Activated naive CD4-positive, alpha-beta T cell treated with anti-CD3 and anti-CD28 coated beads for 36 hours (primary cell): ENCODE measurements around the gene H6PD. TPM values are rescaled to one million over a fixed set of nuclear protein-coding genes. Genes with fewer than 3 reads are reported as not detected.

ENCODE experiments used
- CTCF ChIA-PET: fragments of 350-600 bp; sonication (Branson Sonifier 250); formaldehyde crosslinking; loops from one replicate; lab custom pipeline; 2021; ENCODE audit warnings: antibody characterized with exemption; lab: Charles Lee
- DNase-seq: peaks from one replicate; pipeline ENCODE4 v3.0.0-alpha.2; 2020
- H3K27ac Mint-ChIP-seq: one replicate; pipeline ENCODE4 v1.8.0; 2021; ENCODE audit warnings: mild to moderate bottlenecking, mixed read lengths
- H3K27me3 Mint-ChIP-seq: one replicate; pipeline ENCODE4 v1.8.0; 2021; ENCODE audit warnings: low read depth, mixed read lengths
- H3K36me3 Mint-ChIP-seq: one replicate; pipeline ENCODE4 v1.8.0; 2021; ENCODE audit warnings: low read depth, mixed read lengths
- H3K4me1 Mint-ChIP-seq: one replicate; pipeline ENCODE4 v1.8.0; 2021; ENCODE audit warnings: low read depth, mixed read lengths
- H3K4me3 Mint-ChIP-seq: one replicate; pipeline ENCODE4 v1.8.0; 2021; ENCODE audit warnings: mild to moderate bottlenecking, moderate library complexity, mixed read lengths
- H3K9me3 Mint-ChIP-seq: one replicate; pipeline ENCODE4 v1.8.0; 2021; ENCODE audit warnings: mixed read lengths
- intact Hi-C: fragments of 100-400 bp; cut with micrococcal nuclease; formaldehyde crosslinking; loops from one replicate; pipeline ENCODE4 v1.15.1; 2023
- total RNA-seq, 2 experiments: library from RNA; stranded (reverse); gene quantifications; one replicate each; pipeline ENCODE4 v1.2.3, GENCODE V29; 2021

Gene H6PD
- total RNA-seq, 2 experiments from 2014 or later: 7.8 to 8.3 TPM

DNA sequence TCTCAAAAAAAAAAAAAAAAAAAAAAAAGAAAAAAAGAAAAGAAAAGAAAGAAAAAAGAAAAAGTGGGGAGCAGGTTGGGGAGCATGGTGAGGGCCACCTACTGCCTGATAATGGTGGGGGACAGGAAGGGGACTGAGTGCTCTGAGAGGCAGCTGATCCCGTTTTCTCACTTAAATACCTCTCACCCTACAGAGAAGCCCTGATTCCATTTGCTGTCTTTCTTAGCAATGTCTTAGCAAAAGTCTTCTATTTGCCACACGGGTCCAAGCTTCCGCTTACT is 692 bp upstream of the H6PD start:
- CTCF ChIA-PET: interaction anchor here (1.4 kb wide), 2 partner anchors 11 to 222 kb away, joined by 5 to 6 read pairs; no protein-coding TSS in a partner anchor
- intact Hi-C loops: loop anchor here (5.0 kb wide), 1 partner anchor 52 kb away; no protein-coding TSS in a partner anchor
- Mint-ChIP-seq H3K27me3 (no peaks in the 10 kb centered on the region), H3K27ac (peak overlapping the region; percentile 75), H3K9me3 (no peaks in the 10 kb centered on the region), H3K4me1 (peaks cover 29% of the 10 kb centered on the region), H3K4me3 (peak overlapping the region; percentile 85), H3K36me3 (no peaks in the 10 kb centered on the region)
- no peak for DNase-seq

- intact Hi-C loops: no loop called here
- no peak for DNase-seq
- no peaks in the 10 kb centered on the region for H3K9me3 Mint-ChIP-seq
- CTCF ChIA-PET: interaction anchor here (1.4 kb wide), 2 partner anchors 10 to 220 kb away, joined by 5 to 6 read pairs; no protein-coding TSS in a partner anchor
- H3K27me3 Mint-ChIP-seq: no peaks in the 10 kb centered on the region
- peak overlapping the region; percentile 79 for H3K27ac Mint-ChIP-seq
- peak overlapping the region; percentile 83 for H3K4me3 Mint-ChIP-seq
- H3K4me1 Mint-ChIP-seq: peaks cover 41% of the 10 kb centered on the region
- no peaks in the 10 kb centered on the region for H3K36me3 Mint-ChIP-seq
Observed at GRCh38 chr1:9235096-9235459, 504 bp downstream of the H6PD start.

GRCh38 chr1:9235560-9235959 is 986 bp downstream of the H6PD start:
- Mint-ChIP-seq H3K36me3 (no peaks in the 10 kb centered on the region), H3K27ac (peak overlapping the region; percentile 79), H3K4me3 (peak overlapping the region; percentile 83), H3K4me1 (peaks cover 46% of the 10 kb centered on the region), H3K27me3 (no peaks in the 10 kb centered on the region), H3K9me3 (no peaks in the 10 kb centered on the region)
- CTCF ChIA-PET: no interaction called here
- intact Hi-C loops: no loop called here
- DNase-seq: no peak

DNA sequence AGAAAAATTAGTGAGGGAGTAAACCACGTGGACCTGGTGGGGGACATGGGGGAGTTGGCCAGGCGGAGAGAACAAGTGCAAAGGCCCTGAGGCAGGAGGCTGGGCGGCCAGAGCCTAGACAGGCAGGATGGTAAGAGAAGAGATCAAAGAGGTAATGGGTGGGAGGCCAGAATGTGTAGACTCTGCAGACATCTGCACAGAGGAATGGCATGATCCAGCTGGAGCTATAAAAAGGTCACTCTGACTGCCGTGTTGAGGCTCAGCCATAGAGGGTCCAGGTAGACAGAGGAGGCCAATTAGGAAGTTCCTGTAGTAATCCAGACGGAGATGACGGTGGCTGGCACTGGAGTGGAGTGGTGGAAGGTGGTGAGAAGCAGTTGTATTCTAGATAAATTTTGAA is 3.6 kb downstream of the H6PD start:
- no peaks in the 10 kb centered on the region for H3K27me3 Mint-ChIP-seq
- H3K4me1 Mint-ChIP-seq: peaks cover 42% of the 10 kb centered on the region
- CTCF ChIA-PET: interaction anchor here (1.3 kb wide), 1 partner anchor 12 kb away, joined by 3 read pairs; no protein-coding TSS in a partner anchor
- no peak for DNase-seq
- intact Hi-C loops: no loop called here
- no peak overlapping the region for H3K27ac Mint-ChIP-seq
- H3K36me3 Mint-ChIP-seq: no peaks in the 10 kb centered on the region
- H3K9me3 Mint-ChIP-seq: no peaks in the 10 kb centered on the region
- no peak overlapping the region for H3K4me3 Mint-ChIP-seq

DNA sequence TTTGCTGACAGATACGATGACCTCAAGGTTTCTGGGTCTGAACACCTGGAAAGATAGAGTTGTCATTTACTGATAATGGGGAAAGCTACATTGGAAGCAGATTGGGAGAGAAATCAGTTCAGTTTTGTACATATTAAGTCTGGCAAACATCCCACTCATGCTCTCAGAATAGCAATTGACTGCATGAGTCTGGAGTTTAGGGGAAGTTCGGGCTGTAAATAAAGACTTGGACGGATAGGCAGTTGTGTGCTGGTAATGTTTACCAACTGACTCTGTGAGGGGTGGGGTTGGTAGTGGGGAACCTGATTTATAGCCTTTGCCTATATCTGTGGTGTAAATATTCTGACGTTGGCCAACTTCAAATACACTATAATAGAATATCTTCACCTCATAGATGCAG is 4.0 kb downstream of the H6PD start:
- Mint-ChIP-seq H3K27ac (no peak overlapping the region), H3K4me1 (peaks cover 45% of the 10 kb centered on the region), H3K27me3 (no peaks in the 10 kb centered on the region), H3K9me3 (no peaks in the 10 kb centered on the region), H3K4me3 (no peak overlapping the region), H3K36me3 (no peaks in the 10 kb centered on the region)
- intact Hi-C loops: no loop called here
- DNase-seq: no peak
- CTCF ChIA-PET: no interaction called here

DNA sequence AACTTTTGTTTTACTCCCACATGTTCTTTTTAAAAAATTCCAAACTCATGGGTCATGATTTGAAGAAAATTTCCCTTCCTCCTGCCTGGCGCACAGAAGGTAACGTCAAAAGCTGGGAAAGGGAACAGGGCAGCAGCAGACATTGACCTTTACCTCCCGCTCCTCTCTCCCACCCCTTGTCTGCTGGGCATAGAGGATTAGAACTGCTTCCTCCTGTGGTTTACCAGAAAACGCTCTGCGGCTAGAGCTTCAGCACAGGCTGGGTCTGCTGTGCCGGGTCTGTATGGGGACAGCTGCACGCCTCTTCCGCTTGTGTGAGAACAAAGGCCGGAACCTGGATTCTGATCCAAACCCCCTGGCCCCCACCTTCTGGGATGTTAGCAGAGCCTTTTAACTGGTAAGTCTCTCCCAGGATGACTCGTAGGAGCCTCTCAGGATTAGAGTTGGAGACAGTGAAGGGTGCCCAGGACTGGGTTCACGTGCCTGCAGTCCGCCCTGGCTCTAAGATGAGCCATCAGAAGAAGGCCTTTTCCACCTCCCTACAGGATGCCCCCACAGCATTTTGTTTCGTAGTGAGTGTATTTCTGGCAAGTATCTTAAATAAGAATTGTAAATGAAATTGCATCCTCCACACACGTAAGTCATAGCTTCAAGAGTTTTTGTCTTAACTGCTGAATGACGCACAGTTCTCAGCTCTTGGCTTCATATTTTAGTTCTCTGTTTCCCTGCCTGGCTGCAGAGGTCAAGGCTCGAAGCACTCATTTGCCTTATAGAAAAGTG is 5.2 kb downstream of the H6PD start:
- H3K9me3 Mint-ChIP-seq: no peaks in the 10 kb centered on the region
- peaks cover 48% of the 10 kb centered on the region for H3K4me1 Mint-ChIP-seq
- no peaks in the 10 kb centered on the region for H3K27me3 Mint-ChIP-seq
- CTCF ChIA-PET: interaction anchor here (2.2 kb wide), 1 partner anchor 10 kb away, joined by 6 read pairs; no protein-coding TSS in a partner anchor
- peak overlapping the region; percentile 66 for H3K27ac Mint-ChIP-seq
- H3K4me3 Mint-ChIP-seq: peak overlapping the region; percentile 43
- peak; percentile 73 for DNase-seq
- intact Hi-C loops: no loop called here
- no peaks in the 10 kb centered on the region for H3K36me3 Mint-ChIP-seq

DNA sequence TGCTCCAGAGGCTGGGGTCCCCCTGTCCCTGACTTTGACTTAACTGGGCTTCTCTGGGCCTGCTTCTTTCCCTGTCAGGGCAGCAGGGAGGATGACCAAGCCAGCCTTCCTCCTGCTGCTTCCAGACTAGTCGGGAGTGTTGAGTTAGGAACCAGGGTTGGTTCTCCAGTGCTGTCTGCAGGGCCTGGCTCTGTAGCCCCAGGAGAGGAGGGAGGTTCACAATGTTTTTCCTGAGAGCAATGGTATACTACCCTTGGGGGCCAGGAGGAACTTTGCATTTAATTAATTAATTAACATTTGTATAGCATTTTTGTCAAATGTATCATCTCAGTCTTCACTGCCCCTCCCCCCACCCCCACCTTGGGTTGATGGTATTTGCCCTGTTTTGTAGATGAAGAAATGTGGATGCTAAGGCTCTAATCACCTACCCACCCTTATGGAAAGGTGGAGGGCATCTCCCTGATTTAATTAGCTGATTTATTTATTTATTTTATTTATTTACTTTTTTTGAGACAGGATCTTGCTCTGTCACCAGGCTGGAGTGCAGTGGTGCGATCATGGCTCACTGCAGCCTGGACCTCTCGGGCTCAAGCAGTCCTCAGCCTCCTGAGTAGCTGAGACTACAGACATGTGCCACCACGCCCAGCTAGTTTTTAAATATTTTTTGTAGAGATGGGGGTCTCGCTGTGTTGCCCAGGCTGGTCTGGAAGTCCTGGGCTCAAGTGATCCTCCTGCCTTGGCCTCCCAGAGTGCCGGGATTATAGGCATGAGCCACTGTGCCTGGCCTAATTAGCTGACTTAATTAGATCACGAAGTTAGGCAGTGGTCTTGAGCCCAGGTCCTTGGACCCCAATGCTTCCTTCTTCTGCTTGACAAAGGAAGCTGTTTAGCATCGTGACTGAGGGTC is 6.6 kb downstream of the H6PD start:
- Mint-ChIP-seq H3K27ac (no peak overlapping the region), H3K9me3 (no peaks in the 10 kb centered on the region), H3K36me3 (no peaks in the 10 kb centered on the region), H3K27me3 (no peaks in the 10 kb centered on the region), H3K4me1 (peaks cover 45% of the 10 kb centered on the region), H3K4me3 (no peak overlapping the region)
- CTCF ChIA-PET: interaction anchor here (0.9 to 2.2 kb wide), 2 partner anchors 9 to 40 kb away, joined by 3 to 6 read pairs; no protein-coding TSS in a partner anchor
- DNase-seq: no peak
- intact Hi-C loops: no loop called here

GRCh38 chr1:9241891-9242290 is 7.3 kb downstream of the H6PD start:
- no peak overlapping the region for H3K27ac Mint-ChIP-seq
- CTCF ChIA-PET: interaction anchor here (2.2 kb wide), 1 partner anchor 8 kb away, joined by 6 read pairs; no protein-coding TSS in a partner anchor
- intact Hi-C loops: no loop called here

GRCh38 chr1:9242338-9242969 is 7.9 kb downstream of the H6PD start:
- peaks cover 42% of the 10 kb centered on the region for H3K4me1 Mint-ChIP-seq
- CTCF ChIA-PET: no interaction called here
- no peaks in the 10 kb centered on the region for H3K9me3 Mint-ChIP-seq
- intact Hi-C loops: no loop called here
- H3K4me3 Mint-ChIP-seq: no peak overlapping the region
- H3K27ac Mint-ChIP-seq: peak overlapping the region; percentile 31
- no peaks in the 10 kb centered on the region for H3K36me3 Mint-ChIP-seq
- no peaks in the 10 kb centered on the region for H3K27me3 Mint-ChIP-seq
- no peak for DNase-seq

More at GRCh38 chr1:9241891-9242290, 7.3 kb downstream of the H6PD start:
- Mint-ChIP-seq H3K4me1 (peaks cover 42% of the 10 kb centered on the region), H3K36me3 (no peaks in the 10 kb centered on the region), H3K27me3 (no peaks in the 10 kb centered on the region), H3K9me3 (no peaks in the 10 kb centered on the region), H3K4me3 (no peak overlapping the region)
- no peak for DNase-seq

- Mint-ChIP-seq H3K27me3 (no peaks in the 10 kb centered on the region), H3K4me3 (no peak overlapping the region), H3K4me1 (peaks cover 39% of the 10 kb centered on the region), H3K27ac (no peak overlapping the region), H3K9me3 (no peaks in the 10 kb centered on the region), H3K36me3 (no peaks in the 10 kb centered on the region)
- no peak for DNase-seq
- CTCF ChIA-PET: interaction anchor here (0.5 to 1.0 kb wide), 2 partner anchors 12 to 154 kb away, joined by 3 read pairs; no protein-coding TSS in a partner anchor
- intact Hi-C loops: no loop called here
Observed at GRCh38 chr1:9243066-9243739, 8.6 kb downstream of the H6PD start.

DNA sequence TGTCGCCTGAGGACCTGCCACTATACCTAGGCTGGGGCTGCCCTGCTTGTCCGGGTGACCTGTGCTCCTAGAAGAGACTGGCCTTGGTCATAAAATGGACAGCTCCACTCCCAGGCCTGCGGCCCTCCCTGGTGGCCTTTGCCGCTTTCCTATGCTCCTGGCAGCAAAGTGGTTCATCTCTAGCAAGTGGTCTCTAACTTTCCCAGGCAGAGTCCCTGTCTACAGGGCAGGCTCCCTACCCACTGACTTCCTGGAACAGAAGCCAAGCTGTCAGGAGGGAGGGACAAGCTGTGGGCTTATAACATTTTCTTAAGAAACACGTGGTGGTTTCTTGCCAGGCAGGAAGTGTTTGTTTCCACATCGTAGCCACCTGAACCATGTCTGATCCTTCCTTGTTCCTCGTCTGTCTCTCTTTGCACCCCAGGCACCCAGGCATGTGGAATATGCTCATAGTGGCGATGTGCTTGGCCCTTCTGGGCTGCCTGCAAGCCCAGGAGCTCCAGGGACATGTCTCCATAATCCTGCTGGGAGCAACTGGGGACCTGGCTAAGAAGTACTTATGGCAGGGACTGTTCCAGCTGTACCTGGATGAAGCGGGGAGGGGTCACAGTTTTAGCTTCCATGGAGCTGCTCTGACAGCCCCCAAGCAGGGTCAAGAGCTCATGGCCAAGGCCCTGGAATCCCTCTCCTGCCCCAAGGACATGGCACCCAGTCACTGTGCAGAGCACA is 10.1 kb downstream of the H6PD start:
- no peak overlapping the region for H3K27ac Mint-ChIP-seq
- H3K4me1 Mint-ChIP-seq: peaks cover 26% of the 10 kb centered on the region
- intact Hi-C loops: no loop called here
- no peaks in the 10 kb centered on the region for H3K9me3 Mint-ChIP-seq
- CTCF ChIA-PET: interaction anchor here (0.6 to 2.1 kb wide), 8 partner anchors 10 to 167 kb away, joined by 3 to 6 read pairs (median 3); partner anchors contain the start of gene H6PD
- H3K36me3 Mint-ChIP-seq: no peaks in the 10 kb centered on the region
- H3K27me3 Mint-ChIP-seq: no peaks in the 10 kb centered on the region
- H3K4me3 Mint-ChIP-seq: no peak overlapping the region
- no peak for DNase-seq
